ENCODE results near the gene TRAM2. TPM values are rescaled to one million over a fixed set of nuclear protein-coding genes. Genes with fewer than 3 reads are reported as not detected.

The TRAM2 gene
- total and polyA plus RNA-seq, 9 of the 15 experiments (the other 6 are each of a cell fraction or from before 2014, with no cell fraction given): 2.6 to 13.3 (median 8.9) TPM

DNA sequence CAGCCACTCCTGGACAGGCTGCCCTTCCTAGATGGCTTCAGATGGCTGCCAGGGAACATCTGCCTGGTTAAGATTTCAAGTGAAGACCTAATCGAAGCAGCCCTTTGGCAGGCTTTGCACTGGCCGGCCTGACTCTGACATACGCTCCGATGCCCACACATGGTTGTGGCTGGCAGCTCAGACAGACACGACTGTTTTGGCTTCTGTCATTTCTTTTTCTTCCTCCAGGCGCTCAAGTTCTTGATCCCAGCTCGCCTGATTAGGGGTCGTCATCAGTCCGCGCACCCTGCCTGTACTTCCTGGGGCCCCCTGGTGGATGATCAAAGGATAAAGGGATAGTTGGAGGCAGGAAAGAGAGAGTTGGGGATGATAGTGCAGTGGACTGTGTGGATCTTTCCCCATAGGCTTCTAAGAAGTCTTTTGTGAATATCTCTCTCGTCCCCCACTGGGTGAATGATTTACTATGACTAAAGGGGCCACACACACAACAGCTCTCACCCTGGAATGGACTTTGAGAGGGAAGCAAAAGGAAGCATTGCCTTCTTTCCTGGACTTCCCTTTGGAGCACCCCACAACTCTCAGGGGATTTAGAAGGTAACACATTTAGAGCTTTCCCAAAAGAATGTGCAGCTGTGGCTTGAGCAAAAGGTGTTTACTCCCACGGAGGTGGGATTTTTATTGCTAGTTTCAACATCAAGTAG is 21.4 kb upstream of the TRAM2 start (continued):
- TF ChIP-seq, protein P1, sequence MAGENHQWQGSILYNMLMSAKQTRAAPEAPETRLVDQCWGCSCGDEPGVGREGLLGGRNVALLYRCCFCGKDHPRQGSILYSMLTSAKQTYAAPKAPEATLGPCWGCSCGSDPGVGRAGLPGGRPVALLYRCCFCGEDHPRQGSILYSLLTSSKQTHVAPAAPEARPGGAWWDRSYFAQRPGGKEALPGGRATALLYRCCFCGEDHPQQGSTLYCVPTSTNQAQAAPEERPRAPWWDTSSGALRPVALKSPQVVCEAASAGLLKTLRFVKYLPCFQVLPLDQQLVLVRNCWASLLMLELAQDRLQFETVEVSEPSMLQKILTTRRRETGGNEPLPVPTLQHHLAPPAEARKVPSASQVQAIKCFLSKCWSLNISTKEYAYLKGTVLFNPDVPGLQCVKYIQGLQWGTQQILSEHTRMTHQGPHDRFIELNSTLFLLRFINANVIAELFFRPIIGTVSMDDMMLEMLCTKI (IDR thresholded peaks at IDR 0.05; ENCODE audit: partially characterized antibody): no peak
- TF ChIP-seq ERF (CRISPR knock-in tag; IDR thresholded peaks at IDR 0.05) (no peak), RAD21 (CRISPR knock-in tag; conservative IDR thresholded peaks at IDR 0.05 in 1 of 2, IDR thresholded peaks at IDR 0.05 in 1 of 2) (peak; percentile 68 to 79), FOXA1 (IDR thresholded peaks at IDR 0.05; ENCODE audit: borderline replicate concordance) (no peak), NRF1 (conservative IDR thresholded peaks at IDR 0.05 in 1 of 2, IDR thresholded peaks at IDR 0.05 in 1 of 2) (peak in 1 of 2 experiments; percentile 25; a peak in 2 of 4 replicates), ZNF239 (CRISPR knock-in tag; IDR thresholded peaks at IDR 0.05) (no peak), LEF1 (IDR thresholded peaks at IDR 0.05) (0 out of 2 replicates have a peak, but pooled peaks have one; percentile 24), MEF2A (IDR thresholded peaks at IDR 0.05; ENCODE audit: control insufficient read depth, low read depth, low read length) (peak; percentile 44; the same call in 1 of the 2 replicates), TEAD4 (IDR thresholded peaks at IDR 0.05; ENCODE audit: low read length) (no peak), TEAD4 (CRISPR knock-in tag; IDR thresholded peaks at IDR 0.05; ENCODE audit: borderline replicate concordance) (no peak), CREB1 (IDR thresholded peaks at IDR 0.05) (peak; percentile 95), CREB1 (CRISPR knock-in tag; IDR thresholded peaks at IDR 0.05) (peak; percentile 96), JUN (IDR thresholded peaks at IDR 0.05; ENCODE audit: borderline replicate concordance, low read depth, low read length) (peak; percentile 43; the same call in 1 of the 2 replicates), JUN (CRISPR knock-in tag; IDR thresholded peaks at IDR 0.05; ENCODE audit: borderline replicate concordance) (no peak), CTBP1 (IDR thresholded peaks at IDR 0.05; ENCODE audit: borderline replicate concordance) (peak; percentile 37; the same call in 1 of the 2 replicates), SLC30A9 (CRISPR knock-in tag; IDR thresholded peaks at IDR 0.05) (no peak), SPI1 (IDR thresholded peaks at IDR 0.05; ENCODE audit: borderline replicate concordance, low read depth, low read length) (no peak), KLF16 (IDR thresholded peaks at IDR 0.05) (0 out of 2 replicates have a peak, but pooled peaks have one; percentile 20), DMBX1 (CRISPR knock-in tag; IDR thresholded peaks at IDR 0.05; ENCODE audit: borderline replicate concordance) (0 out of 2 replicates have a peak, but pooled peaks have one; percentile 30), CEBPG (CRISPR knock-in tag; IDR thresholded peaks at IDR 0.05) (no peak), CEBPG (tag; conservative IDR thresholded peaks at IDR 0.05 in 1 of 2, IDR thresholded peaks at IDR 0.05 in 1 of 2) (no peak), GTF2E2 (tag; IDR thresholded peaks at IDR 0.05) (0 out of 2 replicates have a peak, but pooled peaks have one; percentile 24), FOSL1 (tag; conservative IDR thresholded peaks at IDR 0.05) (no peak), DIDO1 (tag; IDR thresholded peaks at IDR 0.05; ENCODE audit: low read depth) (peak; percentile 82)
- TF ChIP-seq, protein P2, sequence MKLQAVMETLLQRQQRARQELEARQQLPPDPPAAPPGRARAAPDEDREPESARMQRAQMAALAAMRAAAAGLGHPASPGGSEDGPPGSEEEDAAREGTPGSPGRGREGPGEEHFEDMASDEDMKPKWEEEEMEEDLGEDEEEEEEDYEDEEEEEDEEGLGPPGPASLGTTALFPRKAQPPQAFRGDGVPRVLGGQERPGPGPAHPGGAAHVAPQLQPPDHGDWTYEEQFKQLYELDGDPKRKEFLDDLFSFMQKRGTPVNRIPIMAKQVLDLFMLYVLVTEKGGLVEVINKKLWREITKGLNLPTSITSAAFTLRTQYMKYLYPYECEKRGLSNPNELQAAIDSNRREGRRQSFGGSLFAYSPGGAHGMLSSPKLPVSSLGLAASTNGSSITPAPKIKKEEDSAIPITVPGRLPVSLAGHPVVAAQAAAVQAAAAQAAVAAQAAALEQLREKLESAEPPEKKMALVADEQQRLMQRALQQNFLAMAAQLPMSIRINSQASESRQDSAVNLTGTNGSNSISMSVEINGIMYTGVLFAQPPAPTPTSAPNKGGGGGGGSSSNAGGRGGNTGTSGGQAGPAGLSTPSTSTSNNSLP (IDR thresholded peaks at IDR 0.05; ENCODE audit: borderline replicate concordance, low read depth, low read length): peak; percentile 96
- TF ChIP-seq, protein P3, sequence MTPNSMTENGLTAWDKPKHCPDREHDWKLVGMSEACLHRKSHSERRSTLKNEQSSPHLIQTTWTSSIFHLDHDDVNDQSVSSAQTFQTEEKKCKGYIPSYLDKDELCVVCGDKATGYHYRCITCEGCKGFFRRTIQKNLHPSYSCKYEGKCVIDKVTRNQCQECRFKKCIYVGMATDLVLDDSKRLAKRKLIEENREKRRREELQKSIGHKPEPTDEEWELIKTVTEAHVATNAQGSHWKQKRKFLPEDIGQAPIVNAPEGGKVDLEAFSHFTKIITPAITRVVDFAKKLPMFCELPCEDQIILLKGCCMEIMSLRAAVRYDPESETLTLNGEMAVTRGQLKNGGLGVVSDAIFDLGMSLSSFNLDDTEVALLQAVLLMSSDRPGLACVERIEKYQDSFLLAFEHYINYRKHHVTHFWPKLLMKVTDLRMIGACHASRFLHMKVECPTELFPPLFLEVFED (CRISPR knock-in tag; conservative IDR thresholded peaks at IDR 0.05): no peak
